Erythroblast (primary cell): Measurements from ENCODE around the gene CNTNAP5.

ENCODE experiments used
- GATA1 ChIP-seq: IDR thresholded peaks from 2 replicates; pipeline ENCODE4 v1.6.1; 2011; ENCODE audit warnings: low read depth, mild to moderate bottlenecking, control low read depth, low read length, moderate library complexity
- POLR2A ChIP-seq: IDR thresholded peaks from 2 replicates; pipeline ENCODE4 v1.6.1; 2011; ENCODE audit warnings: mild to moderate bottlenecking, low read length

GRCh38 chr2:124797049-124797448 is 772.0 kb downstream of the CNTNAP5 start:
- TF ChIP-seq POLR2A (no peak), GATA1 (no peak)
